OCI-M2 (cell line): ENCODE measurements around the gene RSAD2.
"Not testable (repeated sequence)": the region's sequence is repeated elsewhere in the genome, so short reads cannot be mapped to it uniquely, and the experiment has no call there.

Experiments
- DNase-seq: peaks from one replicate; lab custom pipeline; 2025; ENCODE audit not compliant: unreplicated experiment; lab: John Stamatoyannopoulos, UW

Gene RSAD2

GRCh38 chr2:6924101-6924923 lies 46.7 kb downstream of the RSAD2 start:
- no peak for DNase-seq

GRCh38 chr2:6924924-6925409 lies 47.4 kb downstream of the RSAD2 start:
- no peak for DNase-seq

- no peak for DNase-seq
These were observed 48.6 kb downstream of the RSAD2 start for GRCh38 chr2:6926071-6926732.

GRCh38 chr2:6927186-6927585 lies 49.6 kb downstream of the RSAD2 start:
- no peak for DNase-seq

GRCh38 chr2:6927753-6928152 lies 50.2 kb downstream of the RSAD2 start:
- no peak for DNase-seq

- DNase-seq, result no peak
These were observed 50.9 kb downstream of the RSAD2 start for GRCh38 chr2:6928452-6928851.

- no peak for DNase-seq
These were observed 51.7 kb downstream of the RSAD2 start for GRCh38 chr2:6929196-6929819.

- DNase-seq, result no peak
These were observed 53.5 kb downstream of the RSAD2 start for GRCh38 chr2:6930923-6931647.

- DNase-seq, result no peak
These were observed 54.2 kb downstream of the RSAD2 start for GRCh38 chr2:6931753-6932152.

GRCh38 chr2:6932206-6932605 lies 54.6 kb downstream of the RSAD2 start:
- no peak for DNase-seq

- DNase-seq, result no peak
These were observed 55.3 kb downstream of the RSAD2 start for GRCh38 chr2:6932828-6933227.

- no peak for DNase-seq
These were observed 56.3 kb downstream of the RSAD2 start for GRCh38 chr2:6933911-6934310.

- no peak for DNase-seq
These were observed 56.8 kb downstream of the RSAD2 start for GRCh38 chr2:6934345-6934744.

GRCh38 chr2:6934758-6935651 lies 57.4 kb downstream of the RSAD2 start:
- no peak for DNase-seq

GRCh38 chr2:6935652-6936020 lies 58.1 kb downstream of the RSAD2 start:
- DNase-seq, result not testable (repeated sequence)

- DNase-seq, result no peak
These were observed 59.6 kb downstream of the RSAD2 start for GRCh38 chr2:6937157-6937556.

GRCh38 chr2:6937582-6937981 lies 60.0 kb downstream of the RSAD2 start:
- DNase-seq, result no peak

GRCh38 chr2:6939071-6939470 lies 61.5 kb downstream of the RSAD2 start:
- DNase-seq, result no peak

- no peak for DNase-seq
These were observed 63.2 kb downstream of the RSAD2 start for GRCh38 chr2:6940820-6941219.

- DNase-seq, result no peak
These were observed 63.9 kb downstream of the RSAD2 start for GRCh38 chr2:6941299-6942046.
